GM21576 (cell line): ENCODE data around the gene EPSTI1.
"Not testable (repeated sequence)": the region's sequence is repeated elsewhere in the genome, so short reads cannot be mapped to it uniquely, and the experiment has no call there.

ENCODE experiments used
- ATAC-seq: cut with Tn5 transposase; IDR thresholded peaks from one replicate; pipeline ENCODE4 v1.9.1; 2021; ENCODE audit warnings: mild to moderate bottlenecking, moderate library complexity; ENCODE audit not compliant: unreplicated experiment

EPSTI1 gene

GRCh38 chr13:43005460-43006236, 13.6 kb upstream of the EPSTI1 start:
- ATAC-seq: no peak

GRCh38 chr13:43003729-43004128, 11.7 kb upstream of the EPSTI1 start:
- ATAC-seq: no peak

GRCh38 chr13:43003010-43003409, 11.0 kb upstream of the EPSTI1 start:
- ATAC-seq: no peak

- no peak for ATAC-seq
Measured at GRCh38 chr13:43002021-43002420, 10.0 kb upstream of the EPSTI1 start.

- ATAC-seq: no peak
Measured at GRCh38 chr13:43000676-43001075, 8.6 kb upstream of the EPSTI1 start.

GRCh38 chr13:42999491-42999890, 7.5 kb upstream of the EPSTI1 start:
- no peak for ATAC-seq

- no peak for ATAC-seq
Measured at GRCh38 chr13:42997381-42997780, 5.3 kb upstream of the EPSTI1 start.

GRCh38 chr13:42996584-42996983, 4.5 kb upstream of the EPSTI1 start:
- no peak for ATAC-seq

DNA sequence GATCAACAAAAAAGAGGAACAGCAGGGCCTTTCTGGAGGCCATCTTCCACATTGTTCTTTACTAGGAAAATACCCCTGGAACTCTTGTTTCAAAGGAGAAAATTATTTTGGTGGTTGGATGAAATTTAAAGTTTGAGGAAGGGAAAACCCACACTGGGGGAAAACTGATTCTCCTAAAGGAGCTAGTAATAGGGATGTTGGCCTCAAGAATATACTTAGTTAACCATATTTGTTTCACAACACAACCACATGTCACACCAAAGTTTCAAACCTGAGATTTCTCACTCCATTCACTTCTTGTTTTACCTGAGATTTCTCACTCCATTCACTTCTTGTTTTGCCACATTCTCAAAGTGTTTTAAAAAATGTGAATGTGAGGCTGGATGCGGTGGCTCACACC, 2.8 kb upstream of the EPSTI1 start:
- no peak for ATAC-seq

- peak; percentile 3 for ATAC-seq
Measured at GRCh38 chr13:42992764-42993122, 702 bp upstream of the EPSTI1 start.

- ATAC-seq: not testable (repeated sequence)
Measured at GRCh38 chr13:42991233-42991897, 676 bp downstream of the EPSTI1 start.

DNA sequence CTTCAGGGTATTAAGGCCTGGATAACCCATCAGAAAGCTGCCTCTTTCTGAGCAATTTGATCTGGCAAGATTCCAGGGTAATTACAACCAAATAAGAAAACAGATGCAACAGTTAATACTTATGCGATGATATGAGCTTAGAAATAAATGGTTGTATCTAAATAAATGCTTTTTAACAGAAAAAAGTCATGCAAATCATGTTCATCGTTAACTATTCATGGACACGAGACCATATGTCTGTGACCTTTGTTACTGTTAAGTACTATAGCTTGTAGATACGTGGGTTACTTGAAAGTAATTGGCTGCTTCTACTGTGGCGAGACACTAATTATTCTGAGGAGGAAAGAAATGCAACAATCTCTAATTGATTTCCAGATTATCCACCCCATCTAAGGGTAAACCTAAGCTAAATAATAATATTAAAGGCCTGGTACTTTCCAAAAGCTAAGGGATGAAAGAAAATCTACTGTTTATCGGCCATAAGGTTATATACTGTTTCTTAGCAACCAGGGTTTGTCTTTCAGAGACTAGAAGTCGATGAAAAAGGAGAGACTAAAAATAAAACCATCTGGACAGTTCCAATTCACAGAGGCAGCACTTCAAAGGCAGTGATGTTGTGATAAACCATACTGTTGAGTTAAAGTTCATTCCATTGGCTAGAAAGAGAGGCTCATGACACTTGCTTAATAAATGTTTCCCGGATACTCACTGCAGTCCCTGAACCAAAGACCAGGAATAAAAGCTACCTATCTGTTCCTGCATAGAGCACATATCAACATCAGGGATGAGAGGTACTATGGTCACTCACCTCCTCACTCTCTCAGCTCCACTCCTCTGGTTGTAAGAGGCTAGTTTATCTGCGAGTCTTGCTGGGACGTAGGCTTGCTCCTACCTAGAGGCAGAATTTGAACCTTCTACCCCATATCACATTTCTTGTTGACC, 1.5 kb downstream of the EPSTI1 start:
- no peak for ATAC-seq

GRCh38 chr13:42986176-42986574, 5.9 kb downstream of the EPSTI1 start:
- ATAC-seq: no peak

DNA sequence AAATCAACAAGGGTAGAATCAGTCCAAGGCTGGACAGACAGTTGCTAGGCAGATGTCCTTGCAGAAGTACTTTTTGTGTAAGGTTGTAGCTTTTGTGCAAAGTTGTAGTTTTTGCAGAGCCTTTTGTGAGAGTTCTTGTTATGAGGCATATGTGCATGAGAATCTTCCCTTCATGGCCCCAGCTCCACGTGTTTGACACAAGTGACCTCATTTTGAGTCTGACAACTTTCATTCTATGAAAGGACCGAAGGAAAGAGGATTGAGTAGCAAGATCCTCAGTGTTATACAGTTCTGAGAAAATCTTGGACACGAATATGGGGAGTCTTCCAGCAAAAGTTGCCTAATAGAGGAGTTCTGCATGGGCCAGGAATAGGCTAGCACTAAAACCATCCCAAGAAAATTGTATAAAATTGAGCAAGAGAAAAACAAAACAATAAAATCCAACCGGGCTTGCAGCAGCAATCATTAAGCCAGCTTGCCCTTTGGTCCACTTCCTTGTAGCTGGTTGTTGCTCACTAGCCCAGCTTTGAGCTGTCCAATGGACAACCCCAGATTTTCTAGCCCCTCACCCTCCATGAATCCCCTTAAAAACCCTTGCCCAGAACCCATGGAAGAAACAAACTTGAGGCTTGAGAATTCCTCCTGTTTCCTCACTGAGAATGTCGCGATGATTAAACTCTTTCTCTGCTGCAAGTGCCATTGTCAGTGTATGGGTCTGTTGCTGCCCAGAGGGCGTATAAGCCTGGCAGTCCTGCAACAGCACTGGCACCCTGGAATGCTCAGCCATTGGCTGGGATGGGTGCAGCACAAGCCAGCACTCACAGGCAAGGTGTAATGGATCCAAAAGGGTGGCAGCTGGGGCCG, 6.5 kb downstream of the EPSTI1 start:
- no peak for ATAC-seq

- no peak for ATAC-seq
Measured at GRCh38 chr13:42984691-42985090, 7.3 kb downstream of the EPSTI1 start.

- ATAC-seq: no peak
Measured at GRCh38 chr13:42984026-42984425, 8.0 kb downstream of the EPSTI1 start.

GRCh38 chr13:42981853-42982252, 10.2 kb downstream of the EPSTI1 start:
- no peak for ATAC-seq

DNA sequence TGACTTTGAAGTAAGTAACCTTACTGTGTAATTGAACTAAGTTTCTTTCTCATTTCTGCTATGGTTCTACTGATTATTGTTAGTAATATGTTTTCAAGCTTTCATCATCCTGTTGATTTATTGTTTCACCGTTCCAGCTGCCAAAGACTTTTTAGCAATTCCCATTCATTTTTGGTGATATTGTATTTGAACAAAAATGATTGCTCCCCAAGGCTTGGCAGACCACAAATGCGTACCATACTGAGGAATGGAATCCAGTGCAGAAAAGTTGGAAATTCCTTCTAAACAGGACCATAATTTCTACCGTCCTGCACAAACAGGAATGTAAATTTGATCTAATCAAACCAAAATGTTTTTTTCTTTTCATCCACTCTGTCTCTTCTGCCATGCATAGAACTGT, 10.7 kb downstream of the EPSTI1 start:
- ATAC-seq: no peak

- peak; percentile 71 for ATAC-seq
Measured at GRCh38 chr13:42977219-42977659, 14.8 kb downstream of the EPSTI1 start.

GRCh38 chr13:42976066-42976465, 16.0 kb downstream of the EPSTI1 start:
- ATAC-seq: no peak
